HG03575 (cell line): ENCODE data around the gene SLX4IP.
"Not testable (repeated sequence)": the region's sequence is repeated elsewhere in the genome, so short reads cannot be mapped to it uniquely, and the experiment has no call there.

Source experiments
- ATAC-seq: cut with Tn5 transposase; IDR thresholded peaks from one replicate; pipeline ENCODE4 v1.9.1; 2021; ENCODE audit not compliant: unreplicated experiment, insufficient number of reproducible peaks, low FRiP score; ENCODE audit errors: extremely low read depth

Gene SLX4IP

GRCh38 chr20:10605547-10606195 lies 170.6 kb downstream of the SLX4IP start:
- ATAC-seq = no peak

DNA sequence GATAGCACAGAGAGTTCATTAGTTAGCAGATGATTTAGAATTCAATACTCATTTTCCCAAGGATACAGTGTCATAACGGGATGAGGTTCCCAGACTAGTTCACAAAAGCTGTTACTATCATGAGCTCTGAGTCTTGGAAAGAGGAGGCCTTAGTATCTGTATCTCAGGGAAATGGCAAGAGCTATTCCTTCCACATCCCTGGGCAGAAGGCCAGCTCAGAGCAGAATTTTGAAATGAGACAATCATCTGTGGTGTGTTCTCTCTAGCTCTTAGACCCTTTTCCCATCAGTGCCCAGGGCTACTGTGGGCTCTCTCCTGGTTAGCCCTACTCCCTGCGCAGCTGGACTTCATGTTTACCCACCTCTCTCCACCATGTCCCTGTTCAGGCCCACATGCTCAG lies 174.2 kb downstream of the SLX4IP start:
- ATAC-seq = no peak

DNA sequence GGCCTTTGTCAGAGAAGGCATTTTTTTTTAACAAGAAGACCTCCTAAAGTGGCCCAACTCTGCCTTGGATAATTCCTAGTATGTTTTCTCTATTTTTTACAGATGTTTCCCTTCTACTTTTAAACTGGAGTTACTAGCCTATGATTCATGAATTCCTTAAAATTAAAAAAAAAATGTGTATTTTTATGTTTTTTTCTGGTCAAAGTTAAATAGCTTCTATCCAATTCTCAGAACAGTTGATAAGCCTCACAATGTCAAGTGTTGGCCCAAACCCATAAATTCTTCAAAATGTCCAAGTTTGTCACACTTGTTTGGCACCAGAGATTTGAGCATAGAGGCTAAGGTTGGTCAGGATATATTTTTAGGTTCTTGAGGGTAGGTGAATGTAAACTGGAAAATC lies 174.7 kb downstream of the SLX4IP start:
- ATAC-seq = no peak

DNA sequence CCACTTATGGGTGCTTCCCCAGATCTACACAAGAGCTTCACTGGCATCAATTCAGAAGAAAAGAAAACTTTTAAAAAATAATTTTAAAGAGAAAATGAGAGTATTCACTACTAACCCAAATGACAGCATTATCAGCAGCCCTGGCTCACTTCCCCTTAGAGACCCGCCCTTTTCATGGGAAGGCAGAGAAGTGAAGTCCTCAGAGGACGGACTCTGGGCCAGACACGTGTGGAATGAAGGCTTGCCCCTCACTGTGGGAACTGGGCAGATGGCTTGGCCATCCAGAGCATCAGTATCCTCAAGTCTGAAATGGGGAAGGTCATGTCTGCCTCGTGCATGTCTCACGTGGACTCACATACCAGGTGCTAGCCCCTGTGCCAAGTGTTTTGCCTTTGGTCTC lies 175.1 kb downstream of the SLX4IP start:
- no peak for ATAC-seq

- no peak for ATAC-seq
These were observed 176.3 kb downstream of the SLX4IP start for GRCh38 chr20:10611357-10611756.

- not testable (repeated sequence) for ATAC-seq
These were observed 178.3 kb downstream of the SLX4IP start for GRCh38 chr20:10613426-10613825.

- no peak for ATAC-seq
These were observed 178.8 kb downstream of the SLX4IP start for GRCh38 chr20:10613911-10614310.

- no peak for ATAC-seq
These were observed 181.1 kb downstream of the SLX4IP start for GRCh38 chr20:10616212-10616611.

DNA sequence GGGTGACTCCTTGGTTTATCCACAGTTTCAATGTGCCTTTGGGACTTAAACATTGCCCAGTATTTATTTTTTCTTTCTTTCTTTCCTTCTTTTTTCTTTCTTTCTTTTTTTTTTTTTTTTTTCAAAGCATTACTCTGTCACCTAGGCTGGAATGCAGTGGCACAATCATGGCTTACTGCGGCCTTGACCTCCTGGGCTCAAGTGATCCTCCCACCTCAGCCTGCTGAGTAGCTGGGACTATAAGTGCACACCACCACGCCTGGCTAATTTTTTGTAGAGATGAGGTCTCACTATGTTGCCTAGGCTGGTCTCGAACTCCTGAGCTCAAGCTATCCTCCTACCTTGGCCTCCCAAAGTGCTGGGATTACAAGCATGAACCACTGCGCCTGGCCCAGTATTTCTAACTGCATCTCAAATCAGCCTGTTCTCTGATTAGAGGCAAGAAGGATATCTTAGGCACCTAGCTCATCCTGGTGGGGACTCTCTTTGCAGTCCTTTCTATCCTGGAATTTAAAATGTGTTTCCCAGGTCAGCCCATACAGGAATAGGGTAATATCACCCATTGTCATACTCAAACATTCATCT lies 182.5 kb downstream of the SLX4IP start:
- not testable (repeated sequence) for ATAC-seq

DNA sequence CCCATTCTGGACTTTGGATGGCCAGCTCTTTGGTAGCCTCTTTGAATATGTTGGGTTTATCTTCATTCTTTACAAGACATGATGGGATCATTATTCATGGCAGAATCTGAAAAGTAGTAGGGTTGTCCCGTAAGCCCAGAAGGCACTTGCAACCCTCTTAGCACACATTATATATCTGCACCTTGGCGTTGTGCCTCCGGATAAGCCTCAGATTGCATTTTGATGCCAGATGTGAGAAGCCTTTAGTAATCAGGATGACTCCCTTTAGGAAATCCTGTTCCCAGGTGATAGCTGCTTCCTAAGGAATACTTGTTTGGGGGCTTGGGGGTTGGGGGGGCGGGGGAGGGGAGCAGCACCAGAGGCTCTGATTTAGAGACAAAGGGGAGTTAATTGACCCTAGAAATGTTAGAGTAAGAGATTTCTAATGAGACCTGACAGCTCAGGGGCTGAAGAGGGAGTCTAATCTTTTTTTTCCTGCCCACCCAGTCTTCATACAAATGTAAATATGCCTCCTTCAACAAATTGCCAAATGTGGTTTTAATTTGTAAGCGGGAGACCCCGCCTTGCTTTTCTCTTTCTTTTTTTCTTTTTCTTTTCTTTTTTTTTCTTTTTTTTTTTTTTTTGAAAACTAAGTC lies 183.6 kb downstream of the SLX4IP start:
- ATAC-seq = no peak

- no peak for ATAC-seq
These were observed 184.3 kb downstream of the SLX4IP start for GRCh38 chr20:10619427-10619826.

DNA sequence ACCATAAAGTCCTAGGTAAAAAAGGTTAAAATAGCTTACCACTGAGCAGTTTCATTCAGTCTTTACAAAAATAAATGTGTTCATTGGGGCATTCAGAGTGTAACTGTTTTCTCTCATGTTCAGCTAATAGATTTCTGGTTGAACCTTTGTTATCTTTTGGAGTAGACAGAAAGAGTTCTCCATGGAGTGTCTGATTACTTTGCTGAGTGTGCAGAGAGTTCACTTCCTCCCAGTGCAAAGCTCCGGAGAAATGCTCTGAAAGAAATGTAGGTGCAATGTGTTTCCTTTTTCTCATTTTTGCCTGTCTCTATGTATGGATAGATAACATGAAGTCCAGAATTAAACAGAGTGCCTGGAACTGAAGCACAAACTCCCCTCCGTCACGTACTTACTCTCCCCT lies 186.0 kb downstream of the SLX4IP start:
- ATAC-seq = no peak

GRCh38 chr20:10622657-10623418 lies 187.7 kb downstream of the SLX4IP start:
- ATAC-seq = no peak

GRCh38 chr20:10625641-10626040 lies 190.5 kb downstream of the SLX4IP start:
- ATAC-seq = no peak

DNA sequence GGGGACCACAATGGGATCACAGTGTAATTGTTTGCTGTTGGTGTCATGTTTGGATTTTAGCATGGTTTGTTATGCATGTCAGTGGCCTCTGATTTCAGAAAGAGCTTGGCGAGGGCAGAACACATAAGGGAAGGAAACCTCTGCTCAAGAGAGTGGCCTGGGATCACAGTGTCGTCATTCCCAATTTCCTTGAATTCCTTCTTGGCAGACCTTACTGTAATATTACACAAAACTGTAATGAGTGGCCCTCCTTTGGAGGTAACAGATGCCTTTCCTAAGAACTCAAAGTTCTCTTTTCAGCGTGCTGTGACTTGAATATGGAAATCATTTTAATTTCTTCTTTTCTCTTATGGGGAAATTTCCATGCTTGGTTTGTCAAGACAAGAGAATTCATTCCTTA lies 191.8 kb downstream of the SLX4IP start:
- no peak for ATAC-seq

DNA sequence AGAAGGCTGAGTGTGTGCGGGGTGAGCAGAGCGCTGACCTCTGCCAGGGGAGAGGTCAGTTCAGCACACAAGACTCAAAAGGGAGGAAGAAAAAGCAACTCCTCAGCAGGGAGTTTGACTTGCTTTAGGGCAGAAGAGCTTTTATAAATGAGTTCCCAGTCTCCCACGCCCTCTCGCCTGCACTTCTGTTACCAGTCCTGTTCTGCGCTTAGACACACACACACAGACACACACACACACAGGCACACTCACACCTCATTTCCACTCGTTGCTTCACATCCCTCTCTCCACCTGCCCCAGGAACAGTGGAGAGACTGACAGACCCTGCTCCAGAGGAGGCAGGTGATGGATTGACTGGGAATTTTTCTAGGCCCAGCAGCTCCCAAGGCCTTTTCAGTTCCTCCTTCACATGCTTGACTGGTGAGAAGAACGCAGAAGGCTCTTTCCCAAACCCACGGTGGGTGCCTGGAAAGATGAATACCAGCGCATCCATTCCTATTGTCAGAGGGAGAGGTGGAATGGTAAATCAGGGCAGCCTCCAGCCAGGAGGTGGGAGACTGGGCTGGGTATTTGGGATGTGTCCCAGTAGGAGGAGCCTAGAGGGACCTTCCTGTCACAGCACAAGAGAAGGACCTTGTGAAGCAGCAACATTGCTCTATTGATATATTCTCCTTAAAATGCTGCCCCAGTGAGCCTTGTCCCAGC lies 195.0 kb downstream of the SLX4IP start:
- ATAC-seq = no peak

- no peak for ATAC-seq
These were observed 196.0 kb downstream of the SLX4IP start for GRCh38 chr20:10631126-10631525.

DNA sequence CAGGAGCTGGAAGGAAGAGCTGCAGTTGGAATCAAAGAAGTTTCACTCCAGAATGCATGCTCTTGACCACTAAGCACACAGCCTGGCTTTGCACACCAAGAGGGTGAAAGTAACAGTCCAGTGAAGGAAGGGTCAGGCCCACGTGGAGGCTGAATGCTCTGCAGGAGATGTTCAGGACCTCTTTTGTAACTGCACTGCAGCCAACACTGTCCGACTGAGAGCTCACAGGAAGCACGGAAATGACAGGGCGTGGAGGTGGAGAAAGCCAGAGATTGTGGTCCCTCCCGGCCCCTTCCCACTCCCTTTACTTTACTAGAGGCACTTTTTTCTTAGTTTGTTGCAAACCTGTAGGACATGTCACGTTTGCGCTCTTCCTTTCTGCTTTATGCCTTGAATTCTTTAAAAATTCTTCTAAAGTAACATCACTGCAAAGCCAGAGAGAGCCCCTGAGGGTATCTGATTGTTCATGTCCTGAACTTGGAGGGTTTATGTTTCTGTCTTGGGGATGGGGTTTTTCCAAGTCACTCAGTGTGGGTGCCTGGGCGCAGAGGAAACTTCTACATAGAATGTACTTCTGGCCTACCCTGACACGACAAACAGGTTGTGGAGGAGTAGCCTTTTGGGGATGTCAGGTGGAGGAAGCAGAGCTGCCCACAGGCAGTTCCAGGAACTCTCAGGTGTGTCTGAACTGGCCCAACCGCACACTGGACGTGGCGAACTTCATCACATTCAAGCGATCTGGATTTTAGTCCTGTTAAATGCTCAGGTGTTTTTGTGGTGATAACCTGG lies 197.8 kb downstream of the SLX4IP start:
- ATAC-seq = no peak

GRCh38 chr20:10633718-10634117 lies 198.6 kb downstream of the SLX4IP start:
- ATAC-seq = no peak
